Measurements from ENCODE around the gene ZFP62.

Gene ZFP62

GRCh38 chr5:180852495-180852894 is 8.6 kb downstream of the ZFP62 start:
- Mint-ChIP-seq H3K4me1 (ENCODE audit: low read depth) (peaks cover 20% of the 10 kb centered on the region), H3K9me3 (peaks cover 33% of the 10 kb centered on the region), H3K36me3 (ENCODE audit: low read depth) (peaks cover 99% of the 10 kb centered on the region), H3K27me3 (no peaks in the 10 kb centered on the region), H3K4me3 (no peak overlapping the region), H3K27ac (no peak overlapping the region)
- no peak for DNase-seq

GRCh38 chr5:180850434-180851078 is 10.5 kb downstream of the ZFP62 start:
- no peaks in the 10 kb centered on the region for H3K27me3 Mint-ChIP-seq
- DNase-seq = no peak
- H3K27ac Mint-ChIP-seq = no peak overlapping the region
- no peak overlapping the region for H3K4me3 Mint-ChIP-seq
- peaks cover 12% of the 10 kb centered on the region for H3K4me1 Mint-ChIP-seq (ENCODE audit: low read depth)
- peaks cover 99% of the 10 kb centered on the region for H3K36me3 Mint-ChIP-seq (ENCODE audit: low read depth)
- peaks cover 33% of the 10 kb centered on the region for H3K9me3 Mint-ChIP-seq

GRCh38 chr5:180849827-180850226 is 11.2 kb downstream of the ZFP62 start:
- Mint-ChIP-seq H3K36me3 (ENCODE audit: low read depth) (peaks cover 94% of the 10 kb centered on the region), H3K4me3 (no peak overlapping the region), H3K9me3 (peaks cover 33% of the 10 kb centered on the region), H3K4me1 (ENCODE audit: low read depth) (peaks cover 8% of the 10 kb centered on the region), H3K27ac (no peak overlapping the region), H3K27me3 (no peaks in the 10 kb centered on the region)
- no peak for DNase-seq

GRCh38 chr5:180848878-180849277 is 12.2 kb downstream of the ZFP62 start:
- no peak overlapping the region for H3K4me3 Mint-ChIP-seq
- H3K9me3 Mint-ChIP-seq = peaks cover 33% of the 10 kb centered on the region
- no peak for DNase-seq
- no peak overlapping the region for H3K27ac Mint-ChIP-seq
- H3K27me3 Mint-ChIP-seq = no peaks in the 10 kb centered on the region
- peaks cover 8% of the 10 kb centered on the region for H3K4me1 Mint-ChIP-seq (ENCODE audit: low read depth)
- H3K36me3 Mint-ChIP-seq (ENCODE audit: low read depth) = peaks cover 85% of the 10 kb centered on the region

GRCh38 chr5:180848265-180848664 is 12.8 kb downstream of the ZFP62 start:
- Mint-ChIP-seq H3K27ac (no peak overlapping the region), H3K4me3 (no peak overlapping the region), H3K27me3 (no peaks in the 10 kb centered on the region), H3K9me3 (peaks cover 33% of the 10 kb centered on the region), H3K4me1 (ENCODE audit: low read depth) (peaks cover 8% of the 10 kb centered on the region), H3K36me3 (ENCODE audit: low read depth) (peaks cover 79% of the 10 kb centered on the region)
- DNase-seq = no peak

GRCh38 chr5:180847026-180847425 is 14.1 kb downstream of the ZFP62 start:
- H3K4me1 Mint-ChIP-seq (ENCODE audit: low read depth) = no peaks in the 10 kb centered on the region
- no peak for DNase-seq
- H3K36me3 Mint-ChIP-seq (ENCODE audit: low read depth) = peaks cover 72% of the 10 kb centered on the region
- no peaks in the 10 kb centered on the region for H3K27me3 Mint-ChIP-seq
- H3K27ac Mint-ChIP-seq = no peak overlapping the region
- peaks cover 34% of the 10 kb centered on the region for H3K9me3 Mint-ChIP-seq
- H3K4me3 Mint-ChIP-seq = no peak overlapping the region

- H3K27me3 Mint-ChIP-seq = no peaks in the 10 kb centered on the region
- no peak overlapping the region for H3K4me3 Mint-ChIP-seq
- H3K4me1 Mint-ChIP-seq (ENCODE audit: low read depth) = no peaks in the 10 kb centered on the region
- H3K36me3 Mint-ChIP-seq (ENCODE audit: low read depth) = peaks cover 52% of the 10 kb centered on the region
- no peak overlapping the region for H3K27ac Mint-ChIP-seq
- no peak for DNase-seq
- H3K9me3 Mint-ChIP-seq = peaks cover 19% of the 10 kb centered on the region
Measured at GRCh38 chr5:180844858-180845257, 16.2 kb downstream of the ZFP62 start.

- H3K27me3 Mint-ChIP-seq = no peaks in the 10 kb centered on the region
- DNase-seq = no peak
- H3K4me1 Mint-ChIP-seq (ENCODE audit: low read depth) = no peaks in the 10 kb centered on the region
- no peak overlapping the region for H3K27ac Mint-ChIP-seq
- no peak overlapping the region for H3K4me3 Mint-ChIP-seq
- H3K9me3 Mint-ChIP-seq = peaks cover 18% of the 10 kb centered on the region
- peaks cover 47% of the 10 kb centered on the region for H3K36me3 Mint-ChIP-seq (ENCODE audit: low read depth)
Measured at GRCh38 chr5:180844432-180844831, 16.6 kb downstream of the ZFP62 start.

GRCh38 chr5:180839935-180840334 is 21.1 kb downstream of the ZFP62 start:
- no peaks in the 10 kb centered on the region for H3K27me3 Mint-ChIP-seq

DNA sequence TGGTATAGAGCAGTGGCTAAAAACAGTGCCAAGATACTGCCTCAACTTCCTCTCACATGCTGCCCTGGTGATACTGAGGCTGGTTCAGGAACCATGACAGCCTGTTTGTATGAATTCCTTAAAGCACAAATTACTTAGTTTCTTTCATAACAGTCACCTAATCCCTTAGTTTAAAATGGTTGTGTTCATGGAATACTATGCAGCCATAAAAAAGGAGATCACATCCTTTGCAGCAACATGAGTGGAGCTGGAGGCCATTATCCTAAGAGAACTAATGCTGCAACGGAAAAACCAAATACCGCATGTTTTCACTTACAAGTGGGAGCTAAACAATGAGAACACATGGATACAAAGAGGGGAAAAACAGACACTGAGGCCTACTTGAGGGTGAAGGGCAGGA is 21.8 kb downstream of the ZFP62 start:
- no peak overlapping the region for H3K27ac Mint-ChIP-seq
- peaks cover 17% of the 10 kb centered on the region for H3K4me1 Mint-ChIP-seq (ENCODE audit: low read depth)
- H3K9me3 Mint-ChIP-seq = peaks cover 6% of the 10 kb centered on the region
- H3K36me3 Mint-ChIP-seq (ENCODE audit: low read depth) = peaks cover 52% of the 10 kb centered on the region
- no peaks in the 10 kb centered on the region for H3K27me3 Mint-ChIP-seq
- H3K4me3 Mint-ChIP-seq = no peak overlapping the region
- no peak for DNase-seq

More at GRCh38 chr5:180839935-180840334, 21.1 kb downstream of the ZFP62 start:
- no peak for DNase-seq
- H3K4me1 Mint-ChIP-seq (ENCODE audit: low read depth) = peaks cover 10% of the 10 kb centered on the region
- H3K36me3 Mint-ChIP-seq (ENCODE audit: low read depth) = peaks cover 45% of the 10 kb centered on the region
- no peak overlapping the region for H3K27ac Mint-ChIP-seq
- H3K4me3 Mint-ChIP-seq = no peak overlapping the region
- peaks cover 6% of the 10 kb centered on the region for H3K9me3 Mint-ChIP-seq

- Mint-ChIP-seq H3K9me3 (peaks cover 6% of the 10 kb centered on the region), H3K36me3 (ENCODE audit: low read depth) (peaks cover 60% of the 10 kb centered on the region), H3K4me1 (ENCODE audit: low read depth) (peaks cover 33% of the 10 kb centered on the region), H3K27me3 (no peaks in the 10 kb centered on the region), H3K4me3 (no peak overlapping the region), H3K27ac (peak overlapping the region; percentile 14)
- DNase-seq = no peak
Measured at GRCh38 chr5:180837478-180837877, 23.6 kb downstream of the ZFP62 start.

- peak; percentile 61 for DNase-seq
- H3K27me3 Mint-ChIP-seq = no peaks in the 10 kb centered on the region
- H3K4me3 Mint-ChIP-seq = peak overlapping the region; percentile 97
- H3K36me3 Mint-ChIP-seq (ENCODE audit: low read depth) = peaks cover 73% of the 10 kb centered on the region
- H3K4me1 Mint-ChIP-seq (ENCODE audit: low read depth) = peaks cover 53% of the 10 kb centered on the region
- peaks cover 2% of the 10 kb centered on the region for H3K9me3 Mint-ChIP-seq
- H3K27ac Mint-ChIP-seq = peak overlapping the region; percentile 98
Measured at GRCh38 chr5:180832638-180833068, 28.4 kb downstream of the ZFP62 start.

DNA sequence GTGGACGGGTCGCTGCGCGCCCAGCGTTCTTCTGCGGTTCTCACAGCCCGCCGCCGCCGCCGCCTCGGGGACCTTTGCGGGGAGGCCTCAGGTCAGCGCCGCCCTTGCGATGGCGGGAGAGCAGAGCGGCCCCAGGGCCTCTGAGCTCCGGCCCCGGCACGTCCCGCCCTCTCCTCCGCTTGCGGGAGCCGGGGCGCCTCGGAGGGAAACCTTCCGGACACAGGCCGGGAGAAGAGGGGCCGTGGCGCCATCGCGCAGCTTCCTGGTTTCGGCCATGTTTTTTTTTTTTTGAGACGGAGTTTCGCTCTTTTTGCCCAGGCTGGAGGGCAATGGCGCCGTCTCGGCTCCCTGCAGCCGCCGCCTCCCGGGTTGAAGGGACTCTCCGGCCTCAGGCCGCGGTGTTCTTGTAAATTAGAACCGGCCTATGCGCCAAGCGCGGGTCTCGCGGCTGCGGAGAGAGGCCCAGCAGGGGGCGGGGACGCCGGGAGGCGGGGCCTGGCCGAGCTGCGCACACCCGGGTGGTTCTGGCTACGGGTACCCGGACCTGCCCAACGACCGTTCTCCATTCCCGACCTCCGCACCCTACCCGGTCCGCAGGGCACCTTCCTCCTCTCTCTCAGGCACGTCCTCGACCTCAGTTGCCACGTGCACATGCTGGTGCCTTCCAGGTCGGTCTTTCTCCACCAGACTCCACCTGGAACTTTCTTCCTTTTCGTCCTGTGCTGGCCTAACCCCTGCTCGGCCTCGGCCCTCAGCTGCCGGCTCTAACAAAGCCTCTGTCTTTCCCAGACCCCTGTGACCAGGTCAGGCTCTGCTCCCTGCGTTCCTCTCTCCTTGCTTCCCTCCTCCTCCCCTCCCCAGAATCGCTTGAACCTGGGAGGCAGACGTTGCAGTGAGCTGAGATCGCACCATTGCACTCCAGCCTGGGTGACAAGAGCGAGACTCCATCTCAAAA is 29.7 kb downstream of the ZFP62 start:
- peaks cover 2% of the 10 kb centered on the region for H3K9me3 Mint-ChIP-seq
- no peaks in the 10 kb centered on the region for H3K27me3 Mint-ChIP-seq
- peak; percentile 90 for DNase-seq
- H3K4me1 Mint-ChIP-seq (ENCODE audit: low read depth) = peaks cover 61% of the 10 kb centered on the region
- peak overlapping the region; percentile 98 for H3K27ac Mint-ChIP-seq
- H3K4me3 Mint-ChIP-seq = peak overlapping the region; percentile 97
- peaks cover 63% of the 10 kb centered on the region for H3K36me3 Mint-ChIP-seq (ENCODE audit: low read depth)

DNA sequence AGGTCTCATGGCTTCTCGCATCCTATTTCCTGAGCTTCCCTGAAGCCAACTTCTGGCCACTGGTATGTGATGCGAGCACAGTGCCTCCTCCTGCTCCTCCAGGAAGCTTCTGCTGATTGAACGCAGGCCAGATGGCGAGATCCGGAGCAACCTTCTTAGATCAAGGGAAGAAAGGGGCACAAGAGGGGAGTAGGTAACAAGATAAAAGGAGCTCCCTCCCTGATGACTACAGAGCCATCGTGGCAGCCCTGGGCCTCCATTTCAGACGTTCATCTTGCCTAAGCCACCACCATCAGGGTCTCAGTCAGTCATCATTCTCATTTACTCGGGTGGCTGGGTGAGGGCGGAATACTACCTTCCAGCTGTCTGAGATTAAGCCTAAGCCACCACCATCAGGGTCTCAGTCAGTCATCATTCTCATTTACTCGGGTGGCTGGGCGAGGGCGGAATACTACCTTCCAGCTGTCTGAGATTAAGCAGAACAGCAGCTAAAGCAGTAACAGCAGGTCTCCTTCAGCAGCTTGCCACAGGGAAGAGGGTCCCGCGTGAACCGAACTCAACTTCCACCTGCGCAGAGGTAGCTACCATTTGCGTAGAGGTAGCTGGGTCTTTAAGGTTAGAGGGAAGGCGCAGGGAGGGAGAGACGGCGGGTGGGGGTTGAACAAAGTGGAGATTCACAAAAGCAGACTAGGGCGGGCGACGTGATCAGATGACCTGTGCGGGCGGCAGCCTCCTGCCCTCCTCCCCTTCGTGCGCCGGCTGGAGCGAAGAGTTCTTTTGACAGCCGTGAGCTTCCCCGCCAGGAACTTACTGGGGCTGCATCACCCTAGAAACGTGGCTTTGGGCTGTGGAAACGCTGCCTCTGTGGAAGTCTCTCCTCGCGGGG is 30.6 kb downstream of the ZFP62 start:
- H3K4me3 Mint-ChIP-seq = peak overlapping the region; percentile 97
- H3K9me3 Mint-ChIP-seq = peaks cover 2% of the 10 kb centered on the region
- peak overlapping the region; percentile 98 for H3K27ac Mint-ChIP-seq
- peak; percentile 81 for DNase-seq
- no peaks in the 10 kb centered on the region for H3K27me3 Mint-ChIP-seq
- H3K4me1 Mint-ChIP-seq (ENCODE audit: low read depth) = peaks cover 66% of the 10 kb centered on the region
- H3K36me3 Mint-ChIP-seq (ENCODE audit: low read depth) = peaks cover 55% of the 10 kb centered on the region

Measured in activated T-cell treated with anti-CD3 and anti-CD28 coated beads, Interleukin-2, amount 50 U/mL, for 24 hours (primary cell).